K562 (cell line): ENCODE results near the gene NDUFA13. TPM values are rescaled to one million over a fixed set of nuclear protein-coding genes. Genes with fewer than 3 reads are reported as not detected.

Experiments
- ARHGAP35 ChIP-seq: fragments of 450-650 bp; IDR thresholded peaks from 2 replicates; pipeline ENCODE4 v1.6.1; 2018; ENCODE audit not compliant: partially characterized antibody
- BRD4 ChIP-seq: fragments of 200-600 bp; sonication (generic); IDR thresholded peaks from 2 replicates; pipeline ENCODE4 v1.6.1; 2017; ENCODE audit warnings: inconsistent platforms
- E2F3 ChIP-seq: fragments of 250-450 bp; sonication (Bioruptor Pico); IDR thresholded peaks from 2 replicates; pipeline ENCODE4 v1.4.0; 2020; ENCODE audit warnings: mild to moderate bottlenecking
- ETV5 ChIP-seq: sonication (generic); formaldehyde crosslinking; IDR thresholded peaks from 2 replicates; pipeline ENCODE4 v1.4.0; 2020; ENCODE audit warnings: low read depth, mild to moderate bottlenecking, missing genetic modification reagents
- FOSL1 ChIP-seq: fragments of 200-800 bp; sonication (Bioruptor generic); conservative IDR thresholded peaks from 2 replicates; pipeline ENCODE4 v1.6.1; 2016; ENCODE audit warnings: missing genetic modification characterization, missing compliant biosample characterization
- GATA2 ChIP-seq: sonication (generic); formaldehyde crosslinking; IDR thresholded peaks from 2 replicates; pipeline ENCODE4 v1.4.0; 2020; ENCODE audit warnings: mild to moderate bottlenecking, missing genetic modification reagents
- MBD2 ChIP-seq: sonication (generic); IDR thresholded peaks from 2 replicates; pipeline ENCODE4 v1.6.1; 2016; ENCODE audit warnings: low read depth, borderline replicate concordance
- NR0B1 ChIP-seq: fragments of 450-650 bp; IDR thresholded peaks from one replicate; pipeline ENCODE4 v1.6.1; 2018; ENCODE audit warnings: mild to moderate bottlenecking, moderate library complexity; ENCODE audit not compliant: partially characterized antibody
- POLR2AphosphoS5 ChIP-seq: IDR thresholded peaks from 2 replicates; pipeline ENCODE4 v1.6.1; 2011; ENCODE audit warnings: mild to moderate bottlenecking, low read depth, low read length, moderate library complexity; ENCODE audit not compliant: control insufficient read depth, insufficient read depth
- RAD51 ChIP-seq: fragments of 450-650 bp; IDR thresholded peaks from 2 replicates; pipeline ENCODE4 v1.7.1; 2016; ENCODE audit warnings: low read depth, mild to moderate bottlenecking, borderline replicate concordance
- TBL1XR1 ChIP-seq, 2 experiments: IDR thresholded peaks; 2 replicates each; pipeline ENCODE4 v1.6.1; 2012; ENCODE audit warnings: improper control_type of control experiment in 2 of 2, low read length in 2 of 2, mild to moderate bottlenecking in 1 of 2
- THAP12 ChIP-seq: fragments of 250-450 bp; sonication (Bioruptor Pico); IDR thresholded peaks from 2 replicates; pipeline ENCODE4 v1.9.0; 2021; ENCODE audit warnings: mild to moderate bottlenecking, inconsistent platforms
- ZC3H11A ChIP-seq: IDR thresholded peaks from 2 replicates; pipeline ENCODE4 v1.6.1; 2012; ENCODE audit warnings: low read depth, low read length, improper control_type of control experiment
- ZNF165 ChIP-seq: fragments of 250-450 bp; sonication (Bioruptor Pico); IDR thresholded peaks from 2 replicates; pipeline ENCODE4 v1.4.0; 2020; ENCODE audit warnings: borderline replicate concordance
- ZNF318 ChIP-seq, 2 experiments: fragments of 450-650 bp; IDR thresholded peaks; 2 replicates each; pipeline ENCODE4 v1.6.1; 2016; ENCODE audit warnings: mild to moderate bottlenecking in 2 of 2, borderline replicate concordance in 1 of 2, low read depth in 1 of 2, moderate library complexity in 1 of 2
- polyA plus RNA-seq, 8 experiments: library from polyadenylated mRNA; depleted of rRNA in 4 of 8; stranded (reverse) in 5 of 8; unstranded in 3 of 8; fragments of >200 nt; fragmentation: Nextera tagmentation in 2 of 8; fragmentation: Illumina TruSeq in 1 of 8; extraction: Ambion mirVana in 2 of 8; extraction: Trizol in 1 of 8; gene quantifications; 2 replicates each; pipeline versions ENCODE4 v1.2.1 to v1.2.3, GENCODE V29; 2011 to 2014; ENCODE audit warnings: inconsistent platforms in 1 of 8, missing spikeins in 1 of 8
- total RNA-seq, 7 experiments: library from RNA; depleted of rRNA in 6 of 7; stranded (reverse); fragments of >200 nt in 6 of 7; fragmentation: Illumina TruSeq in 2 of 7; extraction: Trizol in 2 of 7; gene quantifications; 2 replicates each; pipeline versions ENCODE4 v1.2.1 to v1.2.3, GENCODE V29; 2011 to 2021; ENCODE audit warnings: low replicate concordance in 1 of 7

The NDUFA13 gene
- total and polyA plus RNA-seq, 9 of the 15 experiments (the other 6 are each of a cell fraction or from before 2014, with no cell fraction given): 146 to 596 (median 429) TPM

- no peak for TF ChIP-seq ZNF318 (IDR thresholded peaks at IDR 0.05; ENCODE audit: borderline replicate concordance in 1 of 2, low read depth in 1 of 2)
- TF ChIP-seq ZNF165 (CRISPR knock-in tag): no peak
- no peak for TF ChIP-seq ETV5 (CRISPR knock-in tag)
- TF ChIP-seq ARHGAP35: no peak
- no peak for TF ChIP-seq THAP12
- no peak for TF ChIP-seq NR0B1
- TF ChIP-seq GATA2 (CRISPR knock-in tag): peak; percentile 36; the same call in 1 of the 2 replicates
- no peak for TF ChIP-seq POLR2AphosphoS5
- TF ChIP-seq BRD4: no peak
- no peak for TF ChIP-seq RAD51
- TF ChIP-seq FOSL1: no peak
- TF ChIP-seq TBL1XR1 (IDR thresholded peaks at IDR 0.05; ENCODE audit: low read length in 2 of 2): no peak
- no peak for TF ChIP-seq ZC3H11A
- TF ChIP-seq MBD2: no peak
- no peak for TF ChIP-seq E2F3 (CRISPR knock-in tag)
These were observed 39.9 kb upstream of the NDUFA13 start (continued) for GRCh38 chr19:19475849-19476828.
